ENCODE measurements around the gene ARHGAP6. TPM values are rescaled to one million over a fixed set of nuclear protein-coding genes. Genes with fewer than 3 reads are reported as not detected.
A peak's percentile ranks its signal among the peaks of the same experiment; 100 is the strongest.

The ARHGAP6 gene
- total RNA-seq, 1 donor from 2014 or later: 4.9 TPM

DNA sequence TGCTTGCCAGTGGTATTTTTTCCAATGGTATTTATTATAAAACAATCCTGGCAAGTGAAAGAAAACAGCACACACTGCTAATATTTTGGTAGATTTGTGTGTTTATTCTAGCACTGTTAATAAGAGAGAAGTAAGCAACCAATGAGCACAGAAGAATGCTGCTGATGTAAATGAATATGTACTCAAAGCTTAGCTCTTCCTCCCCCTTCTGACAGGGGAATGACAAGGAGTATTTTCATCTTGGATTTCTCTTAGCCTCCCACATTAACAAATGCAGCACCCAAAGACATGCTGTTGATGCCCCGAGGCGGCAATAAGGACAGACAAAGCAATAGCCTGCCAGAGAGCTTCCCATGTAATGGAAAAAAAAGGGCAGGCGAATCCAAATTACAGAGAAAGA lies 18.6 kb downstream of the ARHGAP6 start:
- TF ChIP-seq, protein P1, sequence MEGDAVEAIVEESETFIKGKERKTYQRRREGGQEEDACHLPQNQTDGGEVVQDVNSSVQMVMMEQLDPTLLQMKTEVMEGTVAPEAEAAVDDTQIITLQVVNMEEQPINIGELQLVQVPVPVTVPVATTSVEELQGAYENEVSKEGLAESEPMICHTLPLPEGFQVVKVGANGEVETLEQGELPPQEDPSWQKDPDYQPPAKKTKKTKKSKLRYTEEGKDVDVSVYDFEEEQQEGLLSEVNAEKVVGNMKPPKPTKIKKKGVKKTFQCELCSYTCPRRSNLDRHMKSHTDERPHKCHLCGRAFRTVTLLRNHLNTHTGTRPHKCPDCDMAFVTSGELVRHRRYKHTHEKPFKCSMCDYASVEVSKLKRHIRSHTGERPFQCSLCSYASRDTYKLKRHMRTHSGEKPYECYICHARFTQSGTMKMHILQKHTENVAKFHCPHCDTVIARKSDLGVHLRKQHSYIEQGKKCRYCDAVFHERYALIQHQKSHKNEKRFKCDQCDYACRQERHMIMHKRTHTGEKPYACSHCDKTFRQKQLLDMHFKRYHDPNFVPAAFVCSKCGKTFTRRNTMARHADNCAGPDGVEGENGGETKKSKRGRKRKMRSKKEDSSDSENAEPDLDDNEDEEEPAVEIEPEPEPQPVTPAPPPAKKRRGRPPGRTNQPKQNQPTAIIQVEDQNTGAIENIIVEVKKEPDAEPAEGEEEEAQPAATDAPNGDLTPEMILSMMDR (conservative IDR thresholded peaks at IDR 0.05; ENCODE audit: low read depth, low read length): no peak
- H3K4me3 ChIP-seq (ENCODE audit: low read depth, low read length): no peak overlapping the region
- no peak for DNase-seq (ENCODE audit: low read depth)

DNA sequence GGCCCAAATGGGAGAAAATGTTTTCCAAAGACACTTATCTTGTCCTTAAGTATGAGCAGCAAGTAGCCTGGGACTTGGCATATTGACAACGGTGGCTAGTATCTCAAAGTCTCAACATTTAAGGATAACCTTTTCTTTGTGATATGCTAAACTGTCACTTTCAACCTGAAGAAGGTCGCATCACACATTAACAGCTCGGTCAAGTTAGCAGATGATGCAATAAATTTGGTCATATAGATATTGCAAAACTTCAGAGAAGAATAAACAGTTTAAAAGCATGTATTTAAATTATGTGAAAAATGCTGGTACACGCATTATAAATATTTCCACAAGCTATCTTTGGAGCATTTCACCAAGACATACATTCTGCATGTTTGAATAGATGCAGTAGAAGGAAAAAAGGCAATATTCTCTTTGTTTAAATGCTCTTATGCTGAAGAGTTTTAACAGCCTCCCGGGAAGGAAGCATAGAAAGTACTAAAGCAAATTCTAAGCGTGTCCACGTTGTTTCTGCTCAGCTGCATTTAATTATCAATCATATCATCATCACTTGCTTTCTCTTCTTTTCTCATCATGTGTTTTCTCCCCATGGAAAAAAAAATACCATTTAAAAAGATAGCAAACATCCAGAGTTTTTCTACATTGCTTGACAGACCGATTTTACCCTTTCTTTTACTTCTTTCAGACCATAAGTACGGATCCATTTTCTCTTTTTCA lies 24.2 kb downstream of the ARHGAP6 start:
- TF ChIP-seq, protein P1 (conservative IDR thresholded peaks at IDR 0.05; ENCODE audit: low read depth, low read length): no peak
- H3K4me3 ChIP-seq (ENCODE audit: low read depth, low read length): no peak overlapping the region
- DNase-seq (ENCODE audit: low read depth): no peak

DNA sequence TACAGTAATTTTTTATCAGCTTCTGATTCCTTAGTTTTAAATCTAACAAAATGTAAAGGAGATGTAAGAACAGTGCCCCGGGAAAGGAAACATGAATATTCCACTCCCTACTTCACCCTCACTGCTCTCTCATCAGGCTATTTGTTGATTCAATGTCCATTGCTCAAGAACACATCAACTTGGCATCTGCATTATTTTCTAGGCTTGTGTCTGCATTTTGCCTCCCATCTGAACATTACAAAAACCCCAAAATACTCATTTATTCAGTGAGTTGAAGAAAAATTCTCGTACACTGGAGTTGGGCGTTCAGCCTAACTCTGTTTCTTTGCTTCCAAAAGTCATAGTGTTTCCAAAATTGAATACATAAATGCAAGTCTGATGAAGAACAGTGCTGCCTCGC lies 25.6 kb downstream of the ARHGAP6 start:
- DNase-seq (ENCODE audit: low read depth): no peak
- no peak overlapping the region for H3K4me3 ChIP-seq (ENCODE audit: low read depth, low read length)
- TF ChIP-seq, protein P1 (conservative IDR thresholded peaks at IDR 0.05; ENCODE audit: low read depth, low read length): no peak

- TF ChIP-seq, protein P1 (conservative IDR thresholded peaks at IDR 0.05; ENCODE audit: low read depth, low read length): no peak
- no peak overlapping the region for H3K4me3 ChIP-seq (ENCODE audit: low read depth, low read length)
- DNase-seq (ENCODE audit: low read depth): no peak
Observed at GRCh38 chrX:11632732-11633131, 33.0 kb downstream of the ARHGAP6 start.

GRCh38 chrX:11629593-11630211 lies 36.0 kb downstream of the ARHGAP6 start:
- DNase-seq (ENCODE audit: low read depth): peak; percentile 26
- H3K4me3 ChIP-seq (ENCODE audit: low read depth, low read length): no peak overlapping the region
- TF ChIP-seq, protein P1 (conservative IDR thresholded peaks at IDR 0.05; ENCODE audit: low read depth, low read length): no peak

GRCh38 chrX:11628399-11628798 lies 37.3 kb downstream of the ARHGAP6 start:
- DNase-seq (ENCODE audit: low read depth): no peak
- H3K4me3 ChIP-seq (ENCODE audit: low read depth, low read length): no peak overlapping the region
- TF ChIP-seq, protein P1 (conservative IDR thresholded peaks at IDR 0.05; ENCODE audit: low read depth, low read length): no peak

GRCh38 chrX:11626351-11626750 lies 39.4 kb downstream of the ARHGAP6 start:
- TF ChIP-seq, protein P1 (conservative IDR thresholded peaks at IDR 0.05; ENCODE audit: low read depth, low read length): no peak
- DNase-seq (ENCODE audit: low read depth): no peak
- no peak overlapping the region for H3K4me3 ChIP-seq (ENCODE audit: low read depth, low read length)

Measured in epithelial cell of proximal tubule (primary cell).